HepG2 (cell line): ENCODE data around the gene PPP1CC. TPM values are rescaled to one million over a fixed set of nuclear protein-coding genes. Genes with fewer than 3 reads are reported as not detected.

Source experiments
- ADNP ChIP-seq: sonication (generic); formaldehyde crosslinking; IDR thresholded peaks from 2 replicates; pipeline ENCODE4 v1.4.0; 2020; ENCODE audit warnings: missing genetic modification reagents
- AGO2 ChIP-seq: fragments of 200-400 bp; formaldehyde crosslinking; optimal IDR thresholded peaks from 2 replicates; pipeline ENCODE3; 2017; ENCODE audit warnings: mild to moderate bottlenecking, low read depth, low read length, moderate library complexity
- ELF4 ChIP-seq: sonication (generic); formaldehyde crosslinking; IDR thresholded peaks from 2 replicates; pipeline ENCODE4 v1.5.0; 2020; ENCODE audit warnings: missing genetic modification reagents, mild to moderate bottlenecking, moderate library complexity, borderline replicate concordance
- FOSL2 ChIP-seq: sonication (generic); formaldehyde crosslinking; IDR thresholded peaks from 2 replicates; pipeline ENCODE4 v1.4.0; 2020; ENCODE audit warnings: missing genetic modification reagents
- HNF4A ChIP-seq: sonication (generic); formaldehyde crosslinking; IDR thresholded peaks from 2 replicates; pipeline ENCODE4 v1.4.0; 2020; ENCODE audit warnings: missing genetic modification reagents
- KDM1A ChIP-seq: IDR thresholded peaks from 2 replicates; pipeline ENCODE4 v1.6.1; 2016; ENCODE audit warnings: missing compliant biosample characterization
- NFKB2 ChIP-seq: sonication (generic); formaldehyde crosslinking; IDR thresholded peaks from 2 replicates; pipeline ENCODE4 v1.4.0; 2020; ENCODE audit warnings: missing genetic modification reagents, borderline replicate concordance
- NR2F6 ChIP-seq, 2 experiments: IDR thresholded peaks; 2 replicates each; pipeline ENCODE4 v1.6.1; 2016; ENCODE audit warnings: antibody characterized with exemption in 1 of 2, mild to moderate bottlenecking in 1 of 2
- REXO4 ChIP-seq: sonication (generic); formaldehyde crosslinking; IDR thresholded peaks from 2 replicates; pipeline ENCODE4 v1.8.0; 2022; ENCODE audit warnings: missing genetic modification reagents, mild to moderate bottlenecking, borderline replicate concordance
- TFE3 ChIP-seq: IDR thresholded peaks from 2 replicates; pipeline ENCODE4 v1.6.1; 2016
- ZMYM2 ChIP-seq: sonication (generic); formaldehyde crosslinking; IDR thresholded peaks from 2 replicates; pipeline ENCODE4 v1.8.0; 2022; ENCODE audit warnings: mild to moderate bottlenecking, missing genetic modification reagents
- ZMYM3 ChIP-seq: sonication (generic); formaldehyde crosslinking; IDR thresholded peaks from 2 replicates; pipeline ENCODE4 v1.5.1; 2020; ENCODE audit warnings: mild to moderate bottlenecking, missing genetic modification reagents
- ZNF24 ChIP-seq: fragments of 450-650 bp; IDR thresholded peaks from 2 replicates; pipeline ENCODE4 v1.6.1; 2017; ENCODE audit warnings: antibody characterized with exemption, mild to moderate bottlenecking
- ZNF30 ChIP-seq: sonication (generic); formaldehyde crosslinking; IDR thresholded peaks from 2 replicates; pipeline ENCODE4 v1.5.0; 2020; ENCODE audit warnings: mild to moderate bottlenecking, missing genetic modification reagents
- ZNF34 ChIP-seq: sonication (generic); formaldehyde crosslinking; IDR thresholded peaks from 2 replicates; pipeline ENCODE4 v1.4.0; 2020; ENCODE audit warnings: mild to moderate bottlenecking, missing genetic modification reagents, borderline replicate concordance
- ZNF550 ChIP-seq: sonication (generic); formaldehyde crosslinking; IDR thresholded peaks from 2 replicates; pipeline ENCODE4 v1.4.0; 2020; ENCODE audit warnings: mild to moderate bottlenecking, missing genetic modification reagents, borderline replicate concordance
- ZNF567 ChIP-seq: sonication (generic); formaldehyde crosslinking; IDR thresholded peaks from 2 replicates; pipeline ENCODE4 v1.8.1; 2023; ENCODE audit warnings: mild to moderate bottlenecking, missing genetic modification reagents, borderline replicate concordance
- ZNF629 ChIP-seq: sonication (generic); formaldehyde crosslinking; conservative IDR thresholded peaks from 2 replicates; pipeline ENCODE4 v1.5.0; 2020; ENCODE audit warnings: missing genetic modification reagents
- ZNF746 ChIP-seq: sonication (generic); formaldehyde crosslinking; IDR thresholded peaks from 2 replicates; pipeline ENCODE4 v1.8.0; 2022; ENCODE audit warnings: mild to moderate bottlenecking, missing genetic modification reagents
- ZNF792 ChIP-seq: IDR thresholded peaks from 2 replicates; pipeline ENCODE4 v1.6.1; 2016
- polyA plus RNA-seq, 8 experiments: library from polyadenylated mRNA; depleted of rRNA in 3 of 8; stranded (reverse) in 7 of 8; unstranded in 1 of 8; fragments of >200 nt; fragmentation: Illumina TruSeq in 4 of 8; extraction: Trizol in 4 of 8; gene quantifications; 2 replicates each; pipeline versions ENCODE4 v1.2.1 to v1.2.3, GENCODE V29; 2011 to 2016; ENCODE audit warnings: low read depth in 4 of 8, missing spikeins in 1 of 8, mixed read lengths in 1 of 8; ENCODE audit not compliant: insufficient read depth in 1 of 8
- total RNA-seq, 5 experiments: library from RNA; depleted of rRNA; stranded (reverse); fragments of >200 nt; fragmentation: Illumina TruSeq; extraction: Trizol; gene quantifications; 2 replicates each; pipeline ENCODE4 v1.2.3, GENCODE V29; 2016; ENCODE audit warnings: low read depth in 1 of 5
- TF ChIP-seq, protein P1 (sequence below), 2 experiments: IDR thresholded peaks; 2 replicates each; pipeline ENCODE4 v1.6.1; 2011 to 2012; ENCODE audit warnings: low read length in 2 of 2, borderline replicate concordance in 1 of 2, low read depth in 1 of 2, mild to moderate bottlenecking in 1 of 2, moderate library complexity in 1 of 2
- TF ChIP-seq, protein P2 (sequence below): sonication (generic); formaldehyde crosslinking; IDR thresholded peaks from 2 replicates; pipeline ENCODE4 v1.9.0; 2022; ENCODE audit warnings: missing genetic modification reagents, mild to moderate bottlenecking, borderline replicate concordance
- TF ChIP-seq, protein P3 (sequence below): sonication (generic); formaldehyde crosslinking; IDR thresholded peaks from 2 replicates; pipeline ENCODE4 v1.5.0; 2020; ENCODE audit warnings: missing genetic modification reagents

PPP1CC gene
- total and polyA plus RNA-seq, 2 of the 13 experiments (the other 11 are each of a cell fraction or from before 2014, with no cell fraction given), result 178 to 187 TPM

DNA sequence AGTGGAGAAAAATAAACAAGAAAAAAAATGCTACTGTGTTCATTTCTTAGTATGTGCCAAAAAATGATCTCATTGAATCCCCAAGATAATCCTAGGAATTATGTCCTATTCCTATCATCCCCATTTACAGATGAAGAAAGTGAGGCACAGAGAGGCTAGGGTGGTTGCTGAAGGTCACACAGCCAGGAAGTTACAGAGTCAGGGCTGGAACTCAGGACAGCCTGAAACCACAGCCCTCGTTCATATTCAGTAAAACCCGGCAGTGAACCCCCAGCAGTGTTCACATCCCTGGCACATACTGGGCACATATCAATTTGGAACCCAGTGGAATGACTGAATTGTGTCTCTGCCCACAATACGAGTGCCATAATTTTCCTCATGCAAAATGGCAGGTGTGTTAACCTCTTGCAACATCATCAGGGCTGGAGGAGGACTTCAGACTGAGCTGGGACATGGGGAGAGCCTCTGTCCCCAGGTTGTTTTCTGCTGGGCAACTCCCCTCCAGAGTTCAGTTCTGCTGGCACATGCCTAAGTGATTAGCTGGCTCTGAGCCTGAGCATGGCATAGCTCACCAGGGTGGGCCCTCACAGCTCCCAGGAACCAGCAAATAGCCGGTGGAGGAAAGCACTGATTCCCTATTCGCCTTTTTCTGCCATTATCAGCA lies 2.0 kb upstream of the PPP1CC start (continued):
- TF ChIP-seq, protein P1, sequence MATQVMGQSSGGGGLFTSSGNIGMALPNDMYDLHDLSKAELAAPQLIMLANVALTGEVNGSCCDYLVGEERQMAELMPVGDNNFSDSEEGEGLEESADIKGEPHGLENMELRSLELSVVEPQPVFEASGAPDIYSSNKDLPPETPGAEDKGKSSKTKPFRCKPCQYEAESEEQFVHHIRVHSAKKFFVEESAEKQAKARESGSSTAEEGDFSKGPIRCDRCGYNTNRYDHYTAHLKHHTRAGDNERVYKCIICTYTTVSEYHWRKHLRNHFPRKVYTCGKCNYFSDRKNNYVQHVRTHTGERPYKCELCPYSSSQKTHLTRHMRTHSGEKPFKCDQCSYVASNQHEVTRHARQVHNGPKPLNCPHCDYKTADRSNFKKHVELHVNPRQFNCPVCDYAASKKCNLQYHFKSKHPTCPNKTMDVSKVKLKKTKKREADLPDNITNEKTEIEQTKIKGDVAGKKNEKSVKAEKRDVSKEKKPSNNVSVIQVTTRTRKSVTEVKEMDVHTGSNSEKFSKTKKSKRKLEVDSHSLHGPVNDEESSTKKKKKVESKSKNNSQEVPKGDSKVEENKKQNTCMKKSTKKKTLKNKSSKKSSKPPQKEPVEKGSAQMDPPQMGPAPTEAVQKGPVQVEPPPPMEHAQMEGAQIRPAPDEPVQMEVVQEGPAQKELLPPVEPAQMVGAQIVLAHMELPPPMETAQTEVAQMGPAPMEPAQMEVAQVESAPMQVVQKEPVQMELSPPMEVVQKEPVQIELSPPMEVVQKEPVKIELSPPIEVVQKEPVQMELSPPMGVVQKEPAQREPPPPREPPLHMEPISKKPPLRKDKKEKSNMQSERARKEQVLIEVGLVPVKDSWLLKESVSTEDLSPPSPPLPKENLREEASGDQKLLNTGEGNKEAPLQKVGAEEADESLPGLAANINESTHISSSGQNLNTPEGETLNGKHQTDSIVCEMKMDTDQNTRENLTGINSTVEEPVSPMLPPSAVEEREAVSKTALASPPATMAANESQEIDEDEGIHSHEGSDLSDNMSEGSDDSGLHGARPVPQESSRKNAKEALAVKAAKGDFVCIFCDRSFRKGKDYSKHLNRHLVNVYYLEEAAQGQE (IDR thresholded peaks at IDR 0.05; ENCODE audit: borderline replicate concordance in 1 of 2, low read depth in 1 of 2, low read length in 2 of 2), result no peak
- no peak for TF ChIP-seq ELF4 (CRISPR knock-in tag)
- TF ChIP-seq ZNF746 (CRISPR knock-in tag), result no peak
- TF ChIP-seq FOSL2 (CRISPR knock-in tag), result peak; percentile 30; the same call in 1 of the 2 replicates
- TF ChIP-seq AGO2, result no peak
- TF ChIP-seq, protein P2, sequence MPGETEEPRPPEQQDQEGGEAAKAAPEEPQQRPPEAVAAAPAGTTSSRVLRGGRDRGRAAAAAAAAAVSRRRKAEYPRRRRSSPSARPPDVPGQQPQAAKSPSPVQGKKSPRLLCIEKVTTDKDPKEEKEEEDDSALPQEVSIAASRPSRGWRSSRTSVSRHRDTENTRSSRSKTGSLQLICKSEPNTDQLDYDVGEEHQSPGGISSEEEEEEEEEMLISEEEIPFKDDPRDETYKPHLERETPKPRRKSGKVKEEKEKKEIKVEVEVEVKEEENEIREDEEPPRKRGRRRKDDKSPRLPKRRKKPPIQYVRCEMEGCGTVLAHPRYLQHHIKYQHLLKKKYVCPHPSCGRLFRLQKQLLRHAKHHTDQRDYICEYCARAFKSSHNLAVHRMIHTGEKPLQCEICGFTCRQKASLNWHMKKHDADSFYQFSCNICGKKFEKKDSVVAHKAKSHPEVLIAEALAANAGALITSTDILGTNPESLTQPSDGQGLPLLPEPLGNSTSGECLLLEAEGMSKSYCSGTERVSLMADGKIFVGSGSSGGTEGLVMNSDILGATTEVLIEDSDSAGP (CRISPR knock-in tag), result 0 out of 2 replicates have a peak, but pooled peaks have one; percentile 4
- no peak for TF ChIP-seq ZNF550
- TF ChIP-seq ZNF34 (CRISPR knock-in tag), result no peak
- no peak for TF ChIP-seq ZNF567 (CRISPR knock-in tag)
- TF ChIP-seq ZMYM2 (CRISPR knock-in tag), result peak; percentile 45; the same call in 1 of the 2 replicates
- TF ChIP-seq ZMYM3, result peak; percentile 87
- 0 out of 2 replicates have a peak, but pooled peaks have one; percentile 18 for TF ChIP-seq ADNP (CRISPR knock-in tag)
- TF ChIP-seq ZNF24, result peak; percentile 53; the same call in 1 of the 2 replicates
- TF ChIP-seq, protein P3, sequence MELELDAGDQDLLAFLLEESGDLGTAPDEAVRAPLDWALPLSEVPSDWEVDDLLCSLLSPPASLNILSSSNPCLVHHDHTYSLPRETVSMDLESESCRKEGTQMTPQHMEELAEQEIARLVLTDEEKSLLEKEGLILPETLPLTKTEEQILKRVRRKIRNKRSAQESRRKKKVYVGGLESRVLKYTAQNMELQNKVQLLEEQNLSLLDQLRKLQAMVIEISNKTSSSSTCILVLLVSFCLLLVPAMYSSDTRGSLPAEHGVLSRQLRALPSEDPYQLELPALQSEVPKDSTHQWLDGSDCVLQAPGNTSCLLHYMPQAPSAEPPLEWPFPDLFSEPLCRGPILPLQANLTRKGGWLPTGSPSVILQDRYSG (CRISPR knock-in tag), result no peak
- no peak for TF ChIP-seq TFE3
- 0 out of 2 replicates have a peak, but pooled peaks have one; percentile 58 for TF ChIP-seq ZNF629 (CRISPR knock-in tag)
- TF ChIP-seq NFKB2 (CRISPR knock-in tag), result no peak
- peak; percentile 91 for TF ChIP-seq KDM1A (CRISPR knock-in tag)
- peak; percentile 46; the same call in 1 of the 2 replicates for TF ChIP-seq HNF4A (CRISPR knock-in tag)
- no peak for TF ChIP-seq REXO4 (CRISPR knock-in tag)
- TF ChIP-seq ZNF792 (CRISPR knock-in tag), result no peak
- no peak for TF ChIP-seq NR2F6 (IDR thresholded peaks at IDR 0.05)
- TF ChIP-seq NR2F6 (CRISPR knock-in tag; IDR thresholded peaks at IDR 0.05), result 0 out of 2 replicates have a peak, but pooled peaks have one; percentile 8
- TF ChIP-seq ZNF30 (CRISPR knock-in tag), result no peak
